Measurements from ENCODE around the gene ERN1.

ERN1 gene

DNA sequence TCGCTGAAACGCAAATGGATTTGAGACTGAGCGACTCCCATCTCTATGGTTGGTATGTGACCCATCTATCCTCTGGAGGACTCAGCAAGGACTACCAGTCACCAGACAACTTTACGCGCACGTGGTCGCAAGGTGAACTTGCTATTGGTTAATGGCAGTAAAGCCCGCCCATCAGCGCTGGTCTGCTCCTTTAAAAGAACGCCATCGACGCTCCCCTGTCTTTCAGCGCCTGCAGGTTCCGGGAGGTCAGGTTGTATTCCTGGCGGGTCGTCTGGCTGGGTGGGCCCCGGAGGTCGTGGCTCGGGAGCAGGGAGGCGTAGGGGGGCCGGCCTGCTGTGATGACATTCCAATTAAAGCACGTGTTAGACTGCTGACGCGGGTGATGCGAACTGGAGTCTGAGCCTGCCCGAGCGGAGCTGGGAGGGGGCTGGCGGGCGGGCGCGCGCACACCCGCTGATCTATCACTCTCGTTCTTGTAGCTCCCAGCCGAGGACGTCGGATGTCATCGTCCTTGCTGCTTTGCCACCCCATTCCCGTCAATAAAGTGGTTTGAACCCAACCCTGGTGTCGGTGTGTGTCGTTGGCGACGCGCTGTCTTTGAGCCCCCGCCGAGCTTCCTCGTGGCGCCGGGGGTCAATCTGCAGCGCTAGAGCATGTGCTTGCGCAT, 15.9 kb upstream of the ERN1 start (continued):
- TF ChIP-seq, protein P1, sequence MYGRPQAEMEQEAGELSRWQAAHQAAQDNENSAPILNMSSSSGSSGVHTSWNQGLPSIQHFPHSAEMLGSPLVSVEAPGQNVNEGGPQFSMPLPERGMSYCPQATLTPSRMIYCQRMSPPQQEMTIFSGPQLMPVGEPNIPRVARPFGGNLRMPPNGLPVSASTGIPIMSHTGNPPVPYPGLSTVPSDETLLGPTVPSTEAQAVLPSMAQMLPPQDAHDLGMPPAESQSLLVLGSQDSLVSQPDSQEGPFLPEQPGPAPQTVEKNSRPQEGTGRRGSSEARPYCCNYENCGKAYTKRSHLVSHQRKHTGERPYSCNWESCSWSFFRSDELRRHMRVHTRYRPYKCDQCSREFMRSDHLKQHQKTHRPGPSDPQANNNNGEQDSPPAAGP (tag by site-specific recombination; IDR thresholded peaks at IDR 0.05), result no peak
- TF ChIP-seq, protein P2, sequence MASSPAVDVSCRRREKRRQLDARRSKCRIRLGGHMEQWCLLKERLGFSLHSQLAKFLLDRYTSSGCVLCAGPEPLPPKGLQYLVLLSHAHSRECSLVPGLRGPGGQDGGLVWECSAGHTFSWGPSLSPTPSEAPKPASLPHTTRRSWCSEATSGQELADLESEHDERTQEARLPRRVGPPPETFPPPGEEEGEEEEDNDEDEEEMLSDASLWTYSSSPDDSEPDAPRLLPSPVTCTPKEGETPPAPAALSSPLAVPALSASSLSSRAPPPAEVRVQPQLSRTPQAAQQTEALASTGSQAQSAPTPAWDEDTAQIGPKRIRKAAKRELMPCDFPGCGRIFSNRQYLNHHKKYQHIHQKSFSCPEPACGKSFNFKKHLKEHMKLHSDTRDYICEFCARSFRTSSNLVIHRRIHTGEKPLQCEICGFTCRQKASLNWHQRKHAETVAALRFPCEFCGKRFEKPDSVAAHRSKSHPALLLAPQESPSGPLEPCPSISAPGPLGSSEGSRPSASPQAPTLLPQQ (tag by site-specific recombination; IDR thresholded peaks at IDR 0.05), result peak; percentile 99
- peak; percentile 93 for TF ChIP-seq TRIM28 (IDR thresholded peaks at IDR 0.05; ENCODE audit: borderline replicate concordance, low read length)
- no peak for TF ChIP-seq ZNF354C (tag by site-specific recombination; IDR thresholded peaks at IDR 0.05; ENCODE audit: borderline replicate concordance, low read depth)
- no peak for TF ChIP-seq ZNF843 (tag by site-specific recombination; IDR thresholded peaks at IDR 0.05)
- no peak for TF ChIP-seq ZNF701 (tag by site-specific recombination; IDR thresholded peaks at IDR 0.05)
- peak; percentile 87; the same call in 1 of the 2 replicates for TF ChIP-seq ZNF629 (tag by site-specific recombination; IDR thresholded peaks at IDR 0.05)
- no peak for TF ChIP-seq ZNF121 (tag by site-specific recombination; IDR thresholded peaks at IDR 0.05)
- no peak for TF ChIP-seq ZNF239 (tag by site-specific recombination; IDR thresholded peaks at IDR 0.05)
- TF ChIP-seq ZNF138 (tag by site-specific recombination; IDR thresholded peaks at IDR 0.05; ENCODE audit: borderline replicate concordance), result no peak
- TF ChIP-seq ZSCAN30 (tag by site-specific recombination; IDR thresholded peaks at IDR 0.05), result 0 out of 2 replicates have a peak, but pooled peaks have one; percentile 5
- TF ChIP-seq SP2 (tag by site-specific recombination; IDR thresholded peaks at IDR 0.05), result peak; percentile 80
- TF ChIP-seq ZBTB1 (tag by site-specific recombination; IDR thresholded peaks at IDR 0.05), result no peak
- 0 out of 2 replicates have a peak, but pooled peaks have one; percentile 52 for TF ChIP-seq KLF8 (tag by site-specific recombination; IDR thresholded peaks at IDR 0.05)
- TF ChIP-seq ZNF140 (tag by site-specific recombination; IDR thresholded peaks at IDR 0.05), result no peak
- TF ChIP-seq, protein P3, sequence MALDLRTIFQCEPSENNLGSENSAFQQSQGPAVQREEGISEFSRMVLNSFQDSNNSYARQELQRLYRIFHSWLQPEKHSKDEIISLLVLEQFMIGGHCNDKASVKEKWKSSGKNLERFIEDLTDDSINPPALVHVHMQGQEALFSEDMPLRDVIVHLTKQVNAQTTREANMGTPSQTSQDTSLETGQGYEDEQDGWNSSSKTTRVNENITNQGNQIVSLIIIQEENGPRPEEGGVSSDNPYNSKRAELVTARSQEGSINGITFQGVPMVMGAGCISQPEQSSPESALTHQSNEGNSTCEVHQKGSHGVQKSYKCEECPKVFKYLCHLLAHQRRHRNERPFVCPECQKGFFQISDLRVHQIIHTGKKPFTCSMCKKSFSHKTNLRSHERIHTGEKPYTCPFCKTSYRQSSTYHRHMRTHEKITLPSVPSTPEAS (tag by site-specific recombination; IDR thresholded peaks at IDR 0.05), result 0 out of 2 replicates have a peak, but pooled peaks have one; percentile 7
- TF ChIP-seq PRDM1 (tag by site-specific recombination; IDR thresholded peaks at IDR 0.05), result no peak
- peak; percentile 96 for TF ChIP-seq ZBTB17 (tag by site-specific recombination; IDR thresholded peaks at IDR 0.05)
- TF ChIP-seq, protein P4, sequence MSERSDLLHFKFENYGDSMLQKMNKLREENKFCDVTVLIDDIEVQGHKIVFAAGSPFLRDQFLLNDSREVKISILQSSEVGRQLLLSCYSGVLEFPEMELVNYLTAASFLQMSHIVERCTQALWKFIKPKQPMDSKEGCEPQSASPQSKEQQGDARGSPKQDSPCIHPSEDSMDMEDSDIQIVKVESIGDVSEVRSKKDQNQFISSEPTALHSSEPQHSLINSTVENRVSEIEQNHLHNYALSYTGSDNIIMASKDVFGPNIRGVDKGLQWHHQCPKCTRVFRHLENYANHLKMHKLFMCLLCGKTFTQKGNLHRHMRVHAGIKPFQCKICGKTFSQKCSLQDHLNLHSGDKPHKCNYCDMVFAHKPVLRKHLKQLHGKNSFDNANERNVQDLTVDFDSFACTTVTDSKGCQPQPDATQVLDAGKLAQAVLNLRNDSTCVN (tag by site-specific recombination; optimal IDR thresholded peaks at IDR 0.05), result peak; percentile 85
- 0 out of 2 replicates have a peak, but pooled peaks have one; percentile 57 for TF ChIP-seq ZNF610 (tag by site-specific recombination; IDR thresholded peaks at IDR 0.05; ENCODE audit: borderline replicate concordance)
- peak; percentile 28 for TF ChIP-seq ZNF366 (tag by site-specific recombination; conservative IDR thresholded peaks at IDR 0.05)
- TF ChIP-seq KLF16 (tag by site-specific recombination; IDR thresholded peaks at IDR 0.05), result peak; percentile 44; the same call in 1 of the 2 replicates
- TF ChIP-seq, protein P5, sequence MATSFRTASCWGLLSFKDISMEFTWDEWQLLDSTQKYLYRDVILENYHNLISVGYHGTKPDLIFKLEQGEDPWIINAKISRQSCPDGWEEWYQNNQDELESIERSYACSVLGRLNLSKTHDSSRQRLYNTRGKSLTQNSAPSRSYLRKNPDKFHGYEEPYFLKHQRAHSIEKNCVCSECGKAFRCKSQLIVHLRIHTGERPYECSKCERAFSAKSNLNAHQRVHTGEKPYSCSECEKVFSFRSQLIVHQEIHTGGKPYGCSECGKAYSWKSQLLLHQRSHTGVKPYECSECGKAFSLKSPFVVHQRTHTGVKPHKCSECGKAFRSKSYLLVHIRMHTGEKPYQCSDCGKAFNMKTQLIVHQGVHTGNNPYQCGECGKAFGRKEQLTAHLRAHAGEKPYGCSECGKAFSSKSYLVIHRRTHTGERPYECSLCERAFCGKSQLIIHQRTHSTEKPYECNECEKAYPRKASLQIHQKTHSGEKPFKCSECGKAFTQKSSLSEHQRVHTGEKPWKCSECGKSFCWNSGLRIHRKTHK (tag by site-specific recombination; IDR thresholded peaks at IDR 0.05), result no peak
- TF ChIP-seq GLIS1 (tag by site-specific recombination; IDR thresholded peaks at IDR 0.05), result peak; percentile 69
- peak; percentile 28; the same call in 1 of the 2 replicates for TF ChIP-seq ZBTB8A (tag by site-specific recombination; IDR thresholded peaks at IDR 0.05)
- peak; percentile 66 for TF ChIP-seq ZFHX2 (tag by site-specific recombination; conservative IDR thresholded peaks at IDR 0.05)
- TF ChIP-seq, protein P6, sequence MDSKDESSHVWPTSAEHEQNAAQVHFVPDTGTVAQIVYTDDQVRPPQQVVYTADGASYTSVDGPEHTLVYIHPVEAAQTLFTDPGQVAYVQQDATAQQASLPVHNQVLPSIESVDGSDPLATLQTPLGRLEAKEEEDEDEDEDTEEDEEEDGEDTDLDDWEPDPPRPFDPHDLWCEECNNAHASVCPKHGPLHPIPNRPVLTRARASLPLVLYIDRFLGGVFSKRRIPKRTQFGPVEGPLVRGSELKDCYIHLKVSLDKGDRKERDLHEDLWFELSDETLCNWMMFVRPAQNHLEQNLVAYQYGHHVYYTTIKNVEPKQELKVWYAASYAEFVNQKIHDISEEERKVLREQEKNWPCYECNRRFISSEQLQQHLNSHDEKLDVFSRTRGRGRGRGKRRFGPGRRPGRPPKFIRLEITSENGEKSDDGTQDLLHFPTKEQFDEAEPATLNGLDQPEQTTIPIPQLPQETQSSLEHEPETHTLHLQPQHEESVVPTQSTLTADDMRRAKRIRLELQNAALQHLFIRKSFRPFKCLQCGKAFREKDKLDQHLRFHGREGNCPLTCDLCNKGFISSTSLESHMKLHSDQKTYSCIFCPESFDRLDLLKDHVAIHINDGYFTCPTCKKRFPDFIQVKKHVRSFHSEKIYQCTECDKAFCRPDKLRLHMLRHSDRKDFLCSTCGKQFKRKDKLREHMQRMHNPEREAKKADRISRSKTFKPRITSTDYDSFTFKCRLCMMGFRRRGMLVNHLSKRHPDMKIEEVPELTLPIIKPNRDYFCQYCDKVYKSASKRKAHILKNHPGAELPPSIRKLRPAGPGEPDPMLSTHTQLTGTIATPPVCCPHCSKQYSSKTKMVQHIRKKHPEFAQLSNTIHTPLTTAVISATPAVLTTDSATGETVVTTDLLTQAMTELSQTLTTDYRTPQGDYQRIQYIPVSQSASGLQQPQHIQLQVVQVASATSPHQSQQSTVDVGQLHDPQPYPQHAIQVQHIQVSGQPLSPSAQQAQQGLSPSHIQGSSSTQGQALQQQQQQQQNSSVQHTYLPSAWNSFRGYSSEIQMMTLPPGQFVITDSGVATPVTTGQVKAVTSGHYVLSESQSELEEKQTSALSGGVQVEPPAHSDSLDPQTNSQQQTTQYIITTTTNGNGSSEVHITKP (tag by site-specific recombination; IDR thresholded peaks at IDR 0.05), result peak; percentile 68; the same call in 1 of the 2 replicates

All from HEK293 (cell line).